Measurements from ENCODE around the gene TTC28. TPM values are rescaled to one million over a fixed set of nuclear protein-coding genes. Genes with fewer than 3 reads are reported as not detected.

The TTC28 gene
- total RNA-seq, 1 donor from 2014 or later = 24.5 TPM

GRCh38 chr22:27993201-27993635 lies 686.4 kb downstream of the TTC28 start:
- Histone ChIP-seq H3K27me3 (no peaks in the 10 kb centered on the region), H3K36me3 (peaks cover 20 to 47% of the 10 kb centered on the region in 2 donors), H3K4me1 (peaks cover 0 to 3% of the 10 kb centered on the region in 2 donors), H3K4me3 (no peak overlapping the region), H3K9me3 (no peaks in the 10 kb centered on the region), H3K27ac (no peak overlapping the region)
- intact Hi-C loops (cut with DNase I) = loop anchor here (5.0 kb wide), 1 partner anchor 76 kb away; the partner anchor contains the start of gene PITPNB
- DNase-seq (ENCODE audit: low spot score in 2 of 2) = peak in 1 of 2 donors; percentile 53
- TF ChIP-seq CTCF (IDR thresholded peaks at IDR 0.05) = no peak

GRCh38 chr22:27992294-27993165 lies 687.1 kb downstream of the TTC28 start:
- Histone ChIP-seq H3K9me3 (no peaks in the 10 kb centered on the region), H3K4me1 (peaks cover 0 to 3% of the 10 kb centered on the region in 2 donors), H3K27ac (no peak overlapping the region), H3K27me3 (no peaks in the 10 kb centered on the region), H3K4me3 (no peak overlapping the region), H3K36me3 (peaks cover 16 to 47% of the 10 kb centered on the region in 2 donors)
- TF ChIP-seq CTCF (IDR thresholded peaks at IDR 0.05) = no peak
- intact Hi-C loops (cut with DNase I) = loop anchor here (5.0 kb wide), 1 partner anchor 75 kb away; the partner anchor contains the start of gene PITPNB
- DNase-seq (ENCODE audit: low spot score in 2 of 2) = peak in 1 of 2 donors; percentile 40

GRCh38 chr22:27991586-27992293 lies 687.9 kb downstream of the TTC28 start:
- Histone ChIP-seq H3K9me3 (no peaks in the 10 kb centered on the region), H3K36me3 (peaks cover 9 to 45% of the 10 kb centered on the region in 2 donors), H3K4me3 (no peak overlapping the region), H3K27ac (peak overlapping the region in 1 of 2 donors; percentile 23), H3K27me3 (no peaks in the 10 kb centered on the region), H3K4me1 (peaks cover 0 to 3% of the 10 kb centered on the region in 2 donors)
- peak in 1 of 2 donors; percentile 48 for DNase-seq (ENCODE audit: low spot score in 2 of 2)
- no peak for TF ChIP-seq CTCF (IDR thresholded peaks at IDR 0.05)
- intact Hi-C loops (cut with DNase I) = loop anchor here (5.0 kb wide), 1 partner anchor 74 kb away; the partner anchor contains the start of gene PITPNB

- Histone ChIP-seq H3K36me3 (peaks cover 3 to 46% of the 10 kb centered on the region in 2 donors), H3K27ac (peak overlapping the region; percentile 23 to 41), H3K4me1 (peaks cover 0 to 3% of the 10 kb centered on the region in 2 donors), H3K9me3 (no peaks in the 10 kb centered on the region), H3K27me3 (no peaks in the 10 kb centered on the region), H3K4me3 (no peak overlapping the region)
- DNase-seq (ENCODE audit: low spot score in 2 of 2) = peak in 1 of 2 donors; percentile 81
- intact Hi-C loops (cut with DNase I) = loop anchor here (5.0 kb wide), 1 partner anchor 74 kb away; the partner anchor contains the start of gene PITPNB
- peak; percentile 63 to 66 (median 63) for TF ChIP-seq CTCF (IDR thresholded peaks at IDR 0.05)
These were observed 688.8 kb downstream of the TTC28 start for GRCh38 chr22:27990879-27991278.

GRCh38 chr22:27990451-27990840 lies 689.2 kb downstream of the TTC28 start:
- intact Hi-C loops (cut with DNase I) = loop anchor here (5.0 kb wide), 1 partner anchor 73 kb away; the partner anchor contains the start of gene PITPNB
- no peaks in the 10 kb centered on the region for H3K27me3 ChIP-seq
- H3K4me3 ChIP-seq = no peak overlapping the region
- DNase-seq (ENCODE audit: low spot score in 2 of 2) = no peak
- peak overlapping the region; percentile 23 to 41 for H3K27ac ChIP-seq
- TF ChIP-seq CTCF (IDR thresholded peaks at IDR 0.05) = no peak
- H3K4me1 ChIP-seq = peaks cover 0 to 3% of the 10 kb centered on the region in 2 donors
- no peaks in the 10 kb centered on the region for H3K9me3 ChIP-seq
- H3K36me3 ChIP-seq = peaks cover 4 to 42% of the 10 kb centered on the region in 2 donors
